ENCODE measurements around the gene HERC2. TPM values are rescaled to one million over a fixed set of nuclear protein-coding genes. Genes with fewer than 3 reads are reported as not detected.

HERC2 gene
- total and polyA plus RNA-seq, 2 of the 8 experiments (the other 6 are each of a cell fraction or from before 2014, with no cell fraction given), result 83.0 to 88.7 TPM

DNA sequence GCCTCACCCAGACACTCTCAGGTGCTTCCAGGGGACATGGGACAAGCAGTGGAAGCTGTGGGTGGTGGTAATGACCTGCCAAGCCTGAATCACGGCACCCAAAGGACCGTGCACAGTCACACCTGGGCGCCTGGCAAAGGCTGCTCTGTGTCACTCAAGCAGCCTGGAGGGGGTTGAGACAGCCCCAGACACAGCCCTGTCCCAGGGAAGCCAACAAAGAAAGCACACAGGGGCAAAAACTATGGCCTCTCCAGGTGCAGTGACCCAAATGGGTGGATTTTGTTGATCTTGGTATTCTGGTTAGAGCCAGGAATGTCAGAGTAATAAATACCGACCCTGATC, 207.9 kb downstream of the HERC2 start:
- H4K91ac ChIP-seq (replicated peaks; ENCODE audit: insufficient read length, low read length), result no peak overlapping the region
- H3K27me3 ChIP-seq (replicated peaks in 1 of 4; ENCODE audit: control insufficient read depth in 3 of 4, extremely low read depth in 1 of 4, insufficient read depth in 3 of 4, low read length in 3 of 4), result no peaks in the 10 kb centered on the region
- H2AK5ac ChIP-seq (ENCODE audit: low read depth, low read length), result no peak overlapping the region
- H4K8ac ChIP-seq (ENCODE audit: extremely low read depth, insufficient read depth, low read length), result no peak overlapping the region
- CTCF ChIA-PET (ENCODE audit: partially characterized antibody), result interaction anchor here (0.9 to 5.2 kb wide), 2 partner anchors 11 to 788 kb away, joined by 3 to 52 read pairs; no protein-coding TSS in a partner anchor
- H2AFZ ChIP-seq (ENCODE audit: low read length), result no peak overlapping the region
- H2BK5ac ChIP-seq (ENCODE audit: low read depth, low read length), result no peak overlapping the region
- no peak overlapping the region for H2BK12ac ChIP-seq (ENCODE audit: low read depth, low read length)
- H3K9me3 ChIP-seq (ENCODE audit: insufficient read depth in 2 of 2, low read depth in 1 of 2, low read length in 1 of 2), result no peaks in the 10 kb centered on the region
- no peak overlapping the region for H3K4me3 ChIP-seq (ENCODE audit: extremely low read depth in 1 of 4, insufficient read depth in 2 of 4, low read depth in 3 of 4, low read length in 4 of 4)
- H3K56ac ChIP-seq (replicated peaks; ENCODE audit: insufficient read length, low read depth, low read length), result no peak overlapping the region
- H3K18ac ChIP-seq (ENCODE audit: extremely low read depth, low read length), result no peak overlapping the region
- TF ChIP-seq BRCA1 (IDR thresholded peaks at IDR 0.05; ENCODE audit: low read depth, low read length) (no peak), TBP (IDR thresholded peaks at IDR 0.05; ENCODE audit: low read depth, low read length) (no peak), SP1 (IDR thresholded peaks at IDR 0.05; ENCODE audit: low read depth, low read length) (no peak), TCF12 (IDR thresholded peaks at IDR 0.05; ENCODE audit: low read depth, low read length) (no peak), BCL11A (IDR thresholded peaks at IDR 0.05; ENCODE audit: low read depth in 2 of 2, low read length in 2 of 2) (no peak), CEBPB (IDR thresholded peaks at IDR 0.05; ENCODE audit: low read depth, low read length) (no peak), PHF8 (conservative IDR thresholded peaks at IDR 0.05; ENCODE audit: low read depth, low read length) (no peak)
- TF ChIP-seq, protein P1, sequence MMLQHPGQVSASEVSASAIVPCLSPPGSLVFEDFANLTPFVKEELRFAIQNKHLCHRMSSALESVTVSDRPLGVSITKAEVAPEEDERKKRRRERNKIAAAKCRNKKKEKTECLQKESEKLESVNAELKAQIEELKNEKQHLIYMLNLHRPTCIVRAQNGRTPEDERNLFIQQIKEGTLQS (IDR thresholded peaks at IDR 0.05; ENCODE audit: insufficient read depth, low read depth, low read length), result no peak
- H3K4ac ChIP-seq (replicated peaks; ENCODE audit: insufficient read length, low read depth, low read length), result no peak overlapping the region
- H3K79me1 ChIP-seq (ENCODE audit: low read depth, low read length), result no peaks in the 10 kb centered on the region
- no peaks in the 10 kb centered on the region for H3K79me2 ChIP-seq (ENCODE audit: control insufficient read depth in 1 of 2, insufficient read depth in 2 of 2, low read length in 2 of 2)
- POLR2A ChIA-PET (ENCODE audit: partially characterized antibody), result no interaction called here
- H3K23me2 ChIP-seq (ENCODE audit: low read depth, low read length), result no peaks in the 10 kb centered on the region
- H2BK15ac ChIP-seq (ENCODE audit: low read length), result no peak overlapping the region
- H2BK120ac ChIP-seq (replicated peaks; ENCODE audit: low read depth, low read length), result no peak overlapping the region
- peaks cover 0 to 10% of the 10 kb centered on the region in 2 experiments for H4K20me1 ChIP-seq (replicated peaks in 1 of 2; ENCODE audit: control insufficient read depth in 1 of 2, insufficient read depth in 2 of 2, low read length in 2 of 2)
- no peak overlapping the region for H3K4me2 ChIP-seq (ENCODE audit: insufficient read depth in 1 of 2, low read depth in 2 of 2, low read length in 2 of 2)
- no peak overlapping the region for H2BK20ac ChIP-seq (ENCODE audit: low read length)
- H3K9ac ChIP-seq (replicated peaks in 1 of 4; ENCODE audit: extremely low read depth in 1 of 4, low read depth in 3 of 4, low read length in 3 of 4), result no peak overlapping the region
- FAIRE-seq, result no peak
- no peak for DNase-seq (ENCODE audit: low read depth in 1 of 2, low spot score in 2 of 2)
- no peaks in the 10 kb centered on the region for H3K4me1 ChIP-seq (replicated peaks in 1 of 4; ENCODE audit: control insufficient read depth in 3 of 4, insufficient read depth in 4 of 4, low read length in 3 of 4)
- H3K27ac ChIP-seq (ENCODE audit: low read depth, low read length), result no peak overlapping the region
- no peak overlapping the region for H3K14ac ChIP-seq (ENCODE audit: insufficient read length)
- H3K23ac ChIP-seq (ENCODE audit: insufficient read length), result no peak overlapping the region
- H4K5ac ChIP-seq (ENCODE audit: insufficient read length, low read depth, low read length), result no peak overlapping the region
- H3K36me3 ChIP-seq (ENCODE audit: control insufficient read depth in 2 of 4, insufficient read depth in 4 of 4, low read length in 3 of 4), result peaks cover 14 to 39% (median 32%) of the 10 kb centered on the region in 4 experiments; a peak in 7 of 8 replicates
- 97% methylated on average over 4 of the region's 4 CpGs; no CpG with 5 or more reads in 1 of the 2 experiments for WGBS, 2 experiments (ENCODE audit: extremely low coverage in 1 of 2, insufficient coverage in 1 of 2, insufficient read length in 1 of 2, insufficient replicate concordance in 2 of 2, low coverage in 1 of 2, low lambda C conversion rate in 2 of 2, missing lambda C conversion rate in 1 of 2)
